Stimulated activated CD4-positive, alpha-beta T cell treated with anti-CD3 and anti-CD28 coated beads, Interleukin-1b, Interleukin-23, amount 100 ng/mL, for 24 hours (primary cell): ENCODE data around the gene CHSY3.

Experiments used
- DNase-seq, 4 experiments: peaks; one replicate each; pipeline ENCODE4 v3.0.0-alpha.2; 2020; ENCODE audit warnings: low read depth in 4 of 4, low spot score in 1 of 4

CHSY3 gene

DNA sequence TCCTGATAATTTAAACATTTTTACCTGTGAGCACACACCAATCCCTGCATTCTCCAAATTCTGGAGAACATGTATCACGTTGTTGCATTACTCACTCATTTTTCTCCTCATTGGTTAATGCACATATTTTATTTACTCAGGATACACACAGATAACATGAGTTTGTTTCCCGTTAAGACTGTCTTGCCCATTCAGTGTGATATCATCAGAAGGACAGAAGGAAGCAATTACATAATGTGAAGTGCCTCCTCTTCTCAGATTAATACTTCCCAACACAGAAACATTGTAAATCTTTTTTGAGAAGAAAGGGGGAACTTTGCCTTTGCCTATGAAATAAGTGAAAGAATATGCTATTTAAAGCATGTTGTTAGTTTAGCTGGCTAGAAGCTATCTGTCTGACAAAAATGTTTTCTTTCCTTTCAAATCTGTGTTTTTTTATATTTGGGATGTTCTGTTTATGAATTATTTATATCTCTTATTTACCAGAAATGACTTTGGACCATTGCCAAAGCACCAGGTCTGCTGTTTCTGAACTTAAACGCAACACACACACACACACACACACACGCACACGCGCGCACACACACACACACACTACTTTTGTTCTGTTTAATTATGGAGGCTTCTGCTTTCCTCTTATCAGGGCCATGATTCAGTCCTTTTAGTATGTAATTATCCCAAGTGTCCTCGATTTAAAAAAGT lies 186.5 kb downstream of the CHSY3 start:
- no peak for DNase-seq

DNA sequence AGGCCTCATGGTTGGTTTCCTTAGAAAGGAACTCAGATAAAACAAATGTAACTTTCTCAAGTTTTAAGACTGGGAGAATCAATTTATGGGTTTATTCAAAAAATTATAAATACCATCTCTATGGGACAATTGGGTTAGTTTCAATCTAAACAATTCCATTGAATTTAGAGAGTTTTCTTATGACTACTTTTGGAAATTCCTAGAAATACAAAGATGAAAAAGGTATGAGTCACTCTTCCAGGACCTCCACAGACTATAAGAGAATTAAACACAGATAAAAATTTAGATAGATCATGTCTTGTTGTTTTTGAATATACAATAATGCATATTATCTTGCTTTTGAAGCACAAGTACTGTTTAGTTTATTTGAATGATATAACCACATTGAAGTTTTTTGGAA lies 188.7 kb downstream of the CHSY3 start:
- DNase-seq: no peak

GRCh38 chr5:130096483-130096882 lies 192.2 kb downstream of the CHSY3 start:
- DNase-seq: no peak

DNA sequence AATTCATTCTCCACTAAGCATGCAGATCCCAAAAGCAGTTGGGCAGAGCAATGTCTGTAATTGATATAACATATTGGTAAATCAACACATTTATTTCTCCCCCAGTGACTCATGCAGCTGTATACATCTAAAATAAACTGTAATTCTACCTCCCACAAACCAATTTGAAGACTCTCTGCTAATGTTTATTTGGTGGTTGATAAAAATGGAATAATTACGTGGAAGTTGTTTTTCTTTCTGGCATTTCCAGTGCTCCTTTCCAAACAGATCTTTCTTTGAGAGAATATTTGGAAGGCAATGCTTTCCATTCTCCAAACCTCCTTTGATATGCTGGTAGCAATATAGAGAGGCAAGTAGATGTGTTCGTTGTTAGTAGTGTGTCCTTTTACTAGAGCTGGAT lies 194.7 kb downstream of the CHSY3 start:
- no peak for DNase-seq

DNA sequence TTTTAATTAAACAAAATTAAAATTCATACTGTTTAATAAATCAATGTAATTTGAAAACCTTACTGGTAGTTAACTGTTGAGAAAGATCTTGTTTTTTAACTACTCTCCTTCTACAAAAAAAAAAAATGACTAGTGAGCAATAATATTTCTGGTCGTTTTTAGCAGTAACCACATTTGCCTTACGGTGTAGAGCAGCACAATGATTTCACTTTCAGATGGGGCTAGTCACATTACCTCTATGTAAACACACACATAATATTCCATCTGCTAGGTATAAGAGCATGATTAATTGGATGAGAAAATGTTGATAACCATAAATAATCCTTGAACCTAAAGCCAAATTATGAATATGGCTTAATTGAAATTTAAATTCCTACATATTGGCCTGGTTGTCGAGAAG lies 198.1 kb downstream of the CHSY3 start:
- DNase-seq: no peak

DNA sequence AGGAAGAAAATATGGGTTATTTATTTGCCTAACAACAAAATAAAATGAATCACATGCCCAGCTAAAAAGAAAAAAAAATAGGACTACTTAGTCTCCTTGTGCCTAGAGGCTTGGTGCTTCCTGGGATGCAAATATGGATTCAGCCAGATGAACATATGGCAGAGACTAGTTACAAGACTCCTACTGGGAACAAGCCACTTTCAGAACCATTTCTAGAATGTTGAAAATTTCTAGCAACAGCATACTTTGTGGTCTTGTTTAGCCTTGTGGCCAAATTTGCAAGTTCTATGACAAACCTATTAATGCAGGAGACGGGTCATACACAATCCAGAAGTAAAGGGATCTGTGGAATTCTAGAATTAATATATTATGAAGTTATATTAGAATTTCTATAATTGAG lies 198.7 kb downstream of the CHSY3 start:
- DNase-seq: no peak

- DNase-seq: no peak
Measured at GRCh38 chr5:130104895-130105688, 200.8 kb downstream of the CHSY3 start.

DNA sequence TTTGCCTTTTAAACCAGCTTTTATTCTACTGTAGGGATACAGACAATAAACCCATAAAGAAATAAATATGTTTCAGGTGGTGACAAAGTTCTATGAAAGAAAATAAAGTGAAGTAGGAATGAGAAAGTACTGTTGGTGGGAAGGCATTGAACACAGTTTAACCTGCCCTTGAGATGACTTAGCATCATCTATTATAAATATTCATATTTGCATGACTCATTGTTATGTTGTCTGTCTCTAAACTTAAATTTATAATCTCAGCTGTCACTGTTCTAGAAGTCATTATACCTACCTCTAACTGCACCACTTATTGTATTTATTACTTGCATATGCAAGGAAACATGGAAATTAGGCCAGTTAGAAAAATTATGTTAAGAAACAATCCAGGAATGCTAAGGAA lies 202.2 kb downstream of the CHSY3 start:
- DNase-seq: no peak

- no peak for DNase-seq
Measured at GRCh38 chr5:130109152-130109551, 204.9 kb downstream of the CHSY3 start.

GRCh38 chr5:130110328-130110727 lies 206.1 kb downstream of the CHSY3 start:
- no peak for DNase-seq

- DNase-seq: no peak
Measured at GRCh38 chr5:130111746-130112145, 207.5 kb downstream of the CHSY3 start.

- DNase-seq: no peak
Measured at GRCh38 chr5:130112246-130112645, 208.0 kb downstream of the CHSY3 start.

DNA sequence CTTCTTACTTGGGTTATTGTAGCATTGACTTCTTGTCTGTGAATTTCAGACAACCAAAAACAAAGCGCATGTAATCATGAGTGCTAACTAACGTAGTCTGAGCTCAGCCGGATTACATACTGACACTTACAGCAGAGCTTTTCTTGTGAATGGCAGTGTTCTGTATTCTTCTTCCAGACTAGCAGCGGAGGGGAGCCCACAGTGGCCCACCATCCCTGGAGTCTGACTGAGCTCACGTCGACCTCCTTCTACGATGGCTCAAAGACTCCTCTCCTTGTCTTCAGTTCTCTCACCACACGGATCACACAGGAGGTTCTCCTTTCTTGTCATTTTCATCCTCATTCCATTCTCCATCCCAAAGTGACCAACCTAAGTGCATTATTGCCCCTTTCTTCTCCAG lies 211.4 kb downstream of the CHSY3 start:
- no peak for DNase-seq

- no peak for DNase-seq
Measured at GRCh38 chr5:130116462-130116861, 212.2 kb downstream of the CHSY3 start.

DNA sequence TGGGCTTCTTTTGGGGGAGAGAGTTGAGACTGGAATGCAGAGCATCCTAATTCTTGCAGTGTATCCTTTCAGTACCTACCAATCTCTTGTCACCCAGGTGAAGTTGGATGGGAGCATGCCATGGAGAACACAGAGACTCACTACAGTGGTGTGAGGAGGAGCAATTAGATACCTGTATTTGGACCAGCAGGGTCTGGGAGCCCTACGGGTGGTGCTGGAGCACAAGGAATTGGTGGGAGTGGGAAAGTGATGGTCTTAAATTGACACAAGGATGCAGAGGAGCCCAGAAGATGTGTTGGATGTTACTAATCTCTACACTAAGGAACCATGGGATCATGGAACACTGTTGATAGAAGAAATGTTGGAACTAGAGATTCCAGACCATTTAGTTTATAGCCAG lies 212.7 kb downstream of the CHSY3 start:
- no peak for DNase-seq

DNA sequence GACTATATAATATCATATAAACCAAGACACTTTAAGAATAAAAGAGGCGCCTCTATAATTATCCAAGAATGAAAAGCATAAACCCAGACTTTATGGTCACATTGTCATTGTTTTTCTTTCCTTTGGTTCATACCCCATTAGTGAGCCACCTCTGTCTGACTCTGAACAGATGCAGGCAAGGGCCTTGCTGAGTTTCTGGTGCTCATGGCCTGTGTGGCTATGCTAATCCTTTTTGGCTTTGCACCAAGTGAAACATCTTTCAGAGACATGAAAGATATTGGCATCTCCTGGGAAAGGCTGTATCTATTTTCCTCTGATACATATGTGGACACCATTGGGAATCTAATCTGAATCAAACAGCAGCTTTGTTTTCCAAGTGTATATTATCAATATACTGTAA lies 222.5 kb downstream of the CHSY3 start:
- DNase-seq: no peak

DNA sequence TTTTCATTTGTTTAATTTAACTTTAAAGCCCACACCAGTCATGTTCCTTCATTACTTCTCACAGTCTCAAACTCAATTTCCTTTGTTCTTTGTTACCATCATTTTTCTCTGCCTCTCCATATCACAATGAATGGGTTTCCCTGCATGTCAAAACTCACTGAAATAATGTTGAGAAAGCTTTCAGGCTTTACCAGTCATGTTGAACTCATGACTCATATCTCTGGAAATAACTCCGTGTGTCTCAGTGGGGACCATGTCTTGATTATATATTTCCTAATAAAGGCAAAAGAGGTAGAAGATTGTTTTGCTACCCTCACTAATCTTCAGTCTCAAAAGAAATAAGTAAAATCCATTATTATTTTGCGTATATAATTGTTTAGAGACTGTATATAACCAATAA lies 231.2 kb downstream of the CHSY3 start:
- DNase-seq: no peak

GRCh38 chr5:130136300-130136699 lies 232.0 kb downstream of the CHSY3 start:
- no peak for DNase-seq

GRCh38 chr5:130137681-130138080 lies 233.4 kb downstream of the CHSY3 start:
- DNase-seq: no peak

- no peak for DNase-seq
Measured at GRCh38 chr5:130138406-130139045, 234.3 kb downstream of the CHSY3 start.

DNA sequence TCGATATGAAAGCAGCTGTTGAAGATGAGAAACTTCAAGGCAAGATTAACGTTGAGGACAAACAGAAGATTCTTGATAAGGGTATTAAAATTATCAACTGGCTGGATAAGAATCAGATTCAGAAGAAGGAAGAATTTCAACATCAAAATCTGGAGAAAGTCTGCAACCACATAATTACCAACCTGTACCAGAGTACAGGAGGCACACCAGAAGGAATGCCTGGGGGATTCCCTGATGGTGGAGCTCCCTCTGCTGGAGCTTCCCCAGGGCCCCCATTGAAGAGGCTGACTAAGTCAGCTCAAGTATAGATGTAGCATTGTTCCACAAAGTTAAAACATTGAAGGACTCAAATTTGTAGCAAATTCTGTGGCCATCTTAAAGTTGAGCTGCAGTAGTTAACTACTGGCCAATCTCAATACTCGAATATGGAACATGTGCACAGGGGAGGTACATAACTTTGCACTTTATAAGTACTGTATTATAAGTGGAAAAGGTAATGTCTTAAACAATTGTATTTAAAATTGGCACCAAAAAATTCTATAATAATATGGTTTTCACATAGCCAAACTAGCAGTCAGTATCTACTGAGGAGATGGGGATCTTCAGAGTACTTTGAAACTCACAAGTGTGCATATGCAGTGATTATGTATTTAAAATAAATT lies 237.5 kb downstream of the CHSY3 start:
- no peak for DNase-seq

DNA sequence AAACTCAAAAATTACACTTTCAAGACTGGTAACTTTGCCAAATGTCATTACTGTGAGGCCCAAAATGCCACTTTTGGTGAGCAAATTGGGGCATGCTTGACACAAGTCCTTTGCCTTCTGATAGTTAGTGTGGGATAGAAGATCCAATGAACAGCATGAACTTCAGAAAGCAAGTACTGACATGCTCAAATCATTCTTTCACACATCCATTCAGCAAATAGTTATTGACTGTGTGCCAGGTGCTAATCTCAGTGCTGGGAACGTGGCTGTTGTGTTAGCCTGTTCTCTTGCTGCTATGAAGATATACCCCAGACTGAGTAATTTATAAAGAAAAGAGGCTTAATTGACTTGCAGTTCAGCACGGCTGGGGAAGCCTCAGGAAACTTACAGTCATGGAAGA lies 247.0 kb downstream of the CHSY3 start:
- no peak for DNase-seq
